HG03103 (cell line): ENCODE measurements around the gene LTBR.

ENCODE experiments used
- ATAC-seq: cut with Tn5 transposase; IDR thresholded peaks from one replicate; pipeline ENCODE4 v1.9.1; 2021; ENCODE audit warnings: low read depth; ENCODE audit not compliant: unreplicated experiment

Gene LTBR

DNA sequence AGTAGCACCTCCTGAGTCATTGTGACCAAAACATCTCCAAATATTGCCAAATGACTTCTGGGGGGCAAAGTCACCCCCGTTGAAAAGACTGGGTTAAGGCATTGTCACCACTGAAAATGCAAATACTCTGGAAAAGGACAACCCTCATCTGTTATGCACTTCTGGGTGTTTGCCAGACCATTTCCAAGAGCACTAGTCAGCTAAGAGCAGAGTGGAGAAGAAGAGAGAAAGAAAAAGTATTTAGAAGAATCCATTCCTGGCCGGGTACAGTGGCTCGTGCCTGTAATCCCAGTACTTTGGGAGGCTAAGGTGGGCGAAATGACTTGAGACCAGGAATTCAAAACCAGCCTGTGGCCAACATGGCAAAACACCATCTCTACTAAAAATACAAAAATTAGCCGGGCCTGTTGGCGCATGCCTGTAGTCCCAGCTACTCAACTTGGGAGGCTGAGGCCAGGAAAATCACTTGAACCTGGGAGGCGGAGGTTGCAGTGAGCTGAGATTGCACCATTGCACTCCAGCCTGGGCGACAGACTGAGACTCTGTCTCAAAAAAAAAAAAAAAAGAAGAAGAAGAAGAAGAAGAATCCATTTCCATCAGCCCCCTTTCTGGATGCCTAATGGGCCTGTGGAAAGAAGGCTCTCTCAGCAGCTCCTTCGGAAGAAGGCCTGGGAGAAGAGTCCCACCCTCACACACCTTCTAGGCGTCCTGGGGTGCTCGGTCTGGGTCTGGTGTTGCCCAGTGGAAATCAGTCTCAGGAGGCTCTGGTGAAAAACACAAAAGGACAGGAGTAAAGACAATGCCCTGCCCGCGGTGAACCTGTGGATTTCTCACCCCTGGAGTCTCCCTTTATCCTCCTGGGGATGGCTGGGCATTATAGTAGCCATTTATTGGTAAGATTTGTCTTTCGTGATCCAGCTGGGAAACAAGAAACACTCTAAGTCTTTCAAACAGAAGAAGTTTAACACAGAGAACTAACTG, 3.5 kb upstream of the LTBR start:
- no peak for ATAC-seq

DNA sequence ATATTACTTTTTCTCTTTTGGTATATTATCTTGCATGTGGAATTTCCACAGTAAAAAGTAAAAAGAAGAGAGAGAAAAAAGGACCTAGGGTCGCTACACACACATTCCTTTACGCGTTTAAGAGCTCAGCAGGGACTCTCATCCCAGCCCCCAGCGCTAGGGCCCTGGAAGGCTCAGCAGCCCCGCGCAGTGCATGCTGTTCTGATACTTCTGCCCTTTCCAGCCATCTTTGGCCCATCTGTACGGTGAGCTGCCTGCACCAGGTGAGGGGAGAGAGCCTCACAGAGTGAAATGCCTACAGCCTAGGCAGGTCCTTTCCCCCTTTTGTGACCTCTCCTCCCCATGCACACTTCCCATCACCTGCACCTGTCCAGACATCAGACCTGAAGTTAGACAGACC, 1.6 kb upstream of the LTBR start:
- ATAC-seq: no peak

DNA sequence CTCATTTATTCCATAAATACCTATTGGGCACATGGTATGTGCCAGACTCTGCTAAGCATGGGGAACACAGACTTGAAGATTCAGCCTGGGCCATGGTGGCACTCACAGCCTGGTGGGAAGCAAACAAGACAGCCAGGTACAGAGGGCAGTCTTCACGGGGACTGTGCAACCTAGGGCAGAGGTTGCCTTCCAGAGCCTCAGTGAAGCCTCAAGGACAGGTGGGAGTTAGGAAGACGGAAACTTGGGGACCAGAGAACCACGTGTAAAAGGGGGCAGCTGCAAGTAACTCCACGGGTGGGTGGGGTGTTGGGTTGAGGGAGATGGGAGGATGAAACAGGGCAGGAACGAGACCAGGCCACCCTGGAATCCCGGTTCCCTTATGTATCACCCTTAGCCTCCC, 980 bp upstream of the LTBR start:
- no peak for ATAC-seq

- ATAC-seq: no peak
These were observed 806 bp downstream of the LTBR start for GRCh38 chr12:6384499-6385436.

GRCh38 chr12:6386038-6386437, 2.1 kb downstream of the LTBR start:
- ATAC-seq: no peak

- ATAC-seq: no peak
These were observed 2.5 kb downstream of the LTBR start for GRCh38 chr12:6386491-6386890.

- no peak for ATAC-seq
These were observed 3.6 kb downstream of the LTBR start for GRCh38 chr12:6387541-6387940.

DNA sequence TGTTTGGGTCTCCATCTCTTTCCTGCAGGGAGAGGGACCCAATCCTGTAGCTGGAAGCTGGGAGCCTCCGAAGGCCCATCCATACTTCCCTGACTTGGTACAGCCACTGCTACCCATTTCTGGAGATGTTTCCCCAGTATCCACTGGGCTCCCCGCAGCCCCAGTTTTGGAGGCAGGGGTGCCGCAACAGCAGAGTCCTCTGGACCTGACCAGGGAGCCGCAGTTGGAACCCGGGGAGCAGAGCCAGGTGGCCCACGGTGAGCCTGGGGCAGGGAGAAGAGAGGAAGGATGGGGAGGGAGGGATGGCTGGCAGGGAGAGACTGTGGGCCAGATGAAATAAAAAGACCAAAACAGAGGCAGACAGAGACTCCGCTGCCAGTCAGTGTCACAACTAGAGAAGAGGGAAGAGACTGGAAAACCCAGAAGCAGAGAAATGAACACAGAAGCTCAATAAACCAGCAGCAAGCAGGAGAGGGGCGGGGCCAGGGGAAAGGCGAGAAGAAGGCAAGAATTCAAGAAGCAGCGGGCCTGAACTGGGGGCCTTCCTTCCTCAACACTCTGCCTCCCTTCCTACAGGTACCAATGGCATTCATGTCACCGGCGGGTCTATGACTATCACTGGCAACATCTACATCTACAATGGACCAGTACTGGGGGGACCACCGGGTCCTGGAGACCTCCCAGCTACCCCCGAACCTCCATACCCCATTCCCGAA, 6.3 kb downstream of the LTBR start:
- ATAC-seq: no peak

DNA sequence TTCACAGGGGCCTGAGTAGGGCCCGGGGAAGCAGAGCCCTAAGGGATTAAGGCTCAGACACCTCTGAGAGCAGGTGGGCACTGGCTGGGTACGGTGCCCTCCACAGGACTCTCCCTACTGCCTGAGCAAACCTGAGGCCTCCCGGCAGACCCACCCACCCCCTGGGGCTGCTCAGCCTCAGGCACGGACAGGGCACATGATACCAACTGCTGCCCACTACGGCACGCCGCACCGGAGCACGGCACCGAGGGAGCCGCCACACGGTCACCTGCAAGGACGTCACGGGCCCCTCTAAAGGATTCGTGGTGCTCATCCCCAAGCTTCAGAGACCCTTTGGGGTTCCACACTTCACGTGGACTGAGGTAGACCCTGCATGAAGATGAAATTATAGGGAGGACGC, 7.1 kb downstream of the LTBR start:
- ATAC-seq: no peak

- no peak for ATAC-seq
These were observed 8.5 kb downstream of the LTBR start for GRCh38 chr12:6392504-6392903.

GRCh38 chr12:6393109-6393508, 9.1 kb downstream of the LTBR start:
- ATAC-seq: no peak

- ATAC-seq: no peak
These were observed 10.4 kb downstream of the LTBR start for GRCh38 chr12:6394398-6394797.

- no peak for ATAC-seq
These were observed 12.1 kb downstream of the LTBR start for GRCh38 chr12:6396031-6396430.

DNA sequence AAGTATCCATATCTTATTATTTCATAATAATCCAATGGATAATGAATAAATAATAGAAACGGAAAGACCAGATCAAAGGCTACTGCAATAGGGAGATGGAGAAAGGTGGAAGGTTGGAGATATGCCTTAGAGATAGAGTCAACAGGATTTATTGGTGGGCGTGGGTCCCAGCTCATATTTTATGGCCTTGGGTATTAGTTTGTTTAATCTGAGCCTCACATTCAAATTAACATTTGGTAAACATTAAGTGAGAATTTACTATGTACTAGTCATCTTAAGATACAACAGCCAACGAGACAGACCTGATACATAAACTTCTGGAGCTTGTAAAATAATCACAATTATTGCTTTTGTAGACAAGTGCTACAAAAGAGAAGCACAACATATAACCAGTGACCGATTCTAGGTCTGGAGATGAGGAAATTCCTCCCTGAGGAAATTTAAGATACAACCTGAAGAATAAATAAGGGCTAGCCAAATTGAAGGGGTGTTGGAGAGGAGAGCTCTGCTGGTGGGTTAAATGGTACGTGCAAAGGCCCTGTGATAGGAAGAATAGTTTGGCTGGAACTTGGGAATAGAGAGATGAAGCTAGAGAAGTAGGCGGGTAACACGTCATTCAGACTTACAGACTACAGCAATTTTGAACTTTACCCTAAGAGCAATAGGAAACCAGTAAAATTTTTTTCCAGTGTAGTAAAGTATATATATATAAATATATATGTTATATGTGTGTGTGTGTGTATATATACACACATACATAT, 16.1 kb downstream of the LTBR start:
- ATAC-seq: no peak

- ATAC-seq: no peak
These were observed 20.4 kb downstream of the LTBR start for GRCh38 chr12:6404390-6404789.

GRCh38 chr12:6405963-6406362, 22.0 kb downstream of the LTBR start:
- ATAC-seq: no peak

DNA sequence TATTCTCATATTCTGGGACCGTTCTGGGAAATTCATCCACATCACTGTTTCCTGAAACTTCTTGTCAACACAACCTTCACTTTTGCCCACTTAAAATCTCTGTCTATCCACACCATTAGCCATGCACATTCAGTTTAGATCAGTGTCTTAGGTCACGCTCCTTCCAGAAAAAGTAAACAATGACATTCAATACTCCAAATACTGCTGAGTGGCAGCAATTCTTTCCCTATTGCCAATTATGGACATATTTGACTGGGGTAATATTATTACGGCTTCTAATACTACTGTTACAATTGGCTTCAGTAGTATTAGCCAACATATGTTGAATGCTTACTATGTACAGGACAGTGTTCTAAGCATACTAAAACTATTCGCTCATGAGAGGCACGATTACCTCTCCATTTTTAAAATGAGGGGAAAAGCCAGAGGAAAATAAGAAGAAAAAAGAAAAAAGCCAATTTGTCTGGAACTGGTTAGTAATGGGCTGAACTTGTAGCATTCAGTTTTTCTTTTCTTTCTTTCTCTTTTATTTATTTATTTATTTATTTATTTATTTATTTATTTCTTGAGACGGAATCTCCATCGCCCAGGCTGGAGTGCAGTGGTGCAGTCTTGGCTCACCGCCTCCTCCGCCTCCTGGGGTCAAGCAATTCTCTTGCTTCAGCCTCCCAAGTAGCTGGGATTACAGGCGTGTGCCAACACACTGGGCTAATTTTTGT, 23.4 kb downstream of the LTBR start:
- ATAC-seq: no peak

GRCh38 chr12:6416596-6416995, 32.6 kb downstream of the LTBR start:
- no peak for ATAC-seq

DNA sequence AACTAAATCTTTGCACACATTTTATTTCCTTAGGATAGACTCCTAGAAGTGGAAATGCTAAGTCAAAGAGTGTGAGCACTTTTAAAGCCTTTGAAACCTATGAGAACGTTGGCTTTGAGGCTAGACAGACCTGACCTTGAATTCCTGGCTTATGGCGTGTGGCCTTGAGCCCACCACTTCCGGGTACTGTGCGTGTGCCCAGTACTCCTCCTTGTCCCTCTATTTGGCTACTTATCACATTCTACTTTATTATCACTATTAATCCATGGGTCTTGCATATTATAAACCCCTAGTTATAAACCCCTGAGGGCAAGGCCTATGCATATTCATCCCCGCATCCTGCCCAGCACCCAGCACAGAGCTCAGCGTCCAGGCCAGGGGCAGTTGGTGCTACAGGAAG, 34.8 kb downstream of the LTBR start:
- ATAC-seq: no peak
